Sigmoid colon (tissue), 4 donors: ENCODE results near the gene AQP1.

Experiments
- CTCF ChIP-seq, 4 experiments: fragments of 450-650 bp in 3 of 4; fragments of 200-600 bp in 1 of 4; IDR thresholded peaks; one replicate each; pipeline ENCODE4 v1.5.1; 2016 to 2019; ENCODE audit warnings: antibody characterized with exemption in 4 of 4, mild to moderate bottlenecking in 3 of 4, moderate library complexity in 2 of 4
- EP300 ChIP-seq, 4 donors: sonication (generic); formaldehyde crosslinking; IDR thresholded peaks; one replicate each; pipeline ENCODE4 v1.6.1; 2017; ENCODE audit warnings: antibody characterized with exemption in 4 of 4

- TF ChIP-seq EP300 (IDR thresholded peaks at IDR 0.05): no peak
- no peak for TF ChIP-seq CTCF (IDR thresholded peaks at IDR 0.05)
Observed at GRCh38 chr7:30926313-30926712, 14.7 kb downstream of the AQP1 start.
